ENCODE measurements around the gene TNFRSF25.

The TNFRSF25 gene

DNA sequence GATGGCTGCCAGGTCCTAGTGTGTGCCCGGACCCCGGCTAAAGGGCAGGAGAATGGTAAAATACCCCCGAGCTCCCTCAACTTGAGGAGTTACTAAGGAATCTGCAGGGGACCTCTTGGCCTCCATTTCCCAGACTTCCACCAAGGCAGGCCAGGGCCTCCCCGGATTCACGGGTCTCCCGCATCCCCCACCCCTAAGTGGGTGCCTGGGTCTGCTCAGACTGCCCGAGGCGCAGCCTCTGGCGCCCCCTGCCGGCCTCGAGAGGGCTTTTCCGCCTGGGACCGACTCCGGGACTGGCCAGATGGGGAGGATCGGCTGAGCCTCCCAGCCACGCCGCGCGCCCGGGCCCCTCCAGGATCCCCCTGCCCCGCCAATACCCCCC, 23.8 kb upstream of the TNFRSF25 start:
- in situ Hi-C loops (cut with MboI; ENCODE audit: low sequenced_read_pairs): loop anchor here (10.0 to 25.0 kb wide), 2 partner anchors 155 to 723 kb away; no protein-coding TSS in a partner anchor

DNA sequence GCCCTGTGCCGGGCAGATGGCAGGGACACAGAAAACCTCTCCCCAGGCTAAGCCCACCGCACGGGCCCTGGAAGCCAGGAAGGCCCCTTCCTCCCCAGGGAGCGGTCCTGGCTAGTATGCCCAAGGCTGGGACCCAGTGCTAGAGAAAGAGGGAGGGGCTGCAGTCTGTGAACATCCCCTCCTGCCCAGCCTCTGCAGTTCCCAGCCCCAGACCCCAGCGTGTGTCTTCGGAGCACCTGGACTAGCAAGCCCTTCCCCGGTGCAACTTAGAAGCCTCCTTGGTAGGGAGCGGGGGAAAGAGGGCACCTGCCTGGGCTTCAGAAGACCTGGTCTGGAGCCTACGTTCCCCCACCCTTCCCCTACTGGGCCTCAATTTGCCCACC, 23.4 kb upstream of the TNFRSF25 start:
- in situ Hi-C loops (cut with MboI; ENCODE audit: low sequenced_read_pairs): loop anchor here (10.0 to 25.0 kb wide), 2 partner anchors 155 to 723 kb away; no protein-coding TSS in a partner anchor

DNA sequence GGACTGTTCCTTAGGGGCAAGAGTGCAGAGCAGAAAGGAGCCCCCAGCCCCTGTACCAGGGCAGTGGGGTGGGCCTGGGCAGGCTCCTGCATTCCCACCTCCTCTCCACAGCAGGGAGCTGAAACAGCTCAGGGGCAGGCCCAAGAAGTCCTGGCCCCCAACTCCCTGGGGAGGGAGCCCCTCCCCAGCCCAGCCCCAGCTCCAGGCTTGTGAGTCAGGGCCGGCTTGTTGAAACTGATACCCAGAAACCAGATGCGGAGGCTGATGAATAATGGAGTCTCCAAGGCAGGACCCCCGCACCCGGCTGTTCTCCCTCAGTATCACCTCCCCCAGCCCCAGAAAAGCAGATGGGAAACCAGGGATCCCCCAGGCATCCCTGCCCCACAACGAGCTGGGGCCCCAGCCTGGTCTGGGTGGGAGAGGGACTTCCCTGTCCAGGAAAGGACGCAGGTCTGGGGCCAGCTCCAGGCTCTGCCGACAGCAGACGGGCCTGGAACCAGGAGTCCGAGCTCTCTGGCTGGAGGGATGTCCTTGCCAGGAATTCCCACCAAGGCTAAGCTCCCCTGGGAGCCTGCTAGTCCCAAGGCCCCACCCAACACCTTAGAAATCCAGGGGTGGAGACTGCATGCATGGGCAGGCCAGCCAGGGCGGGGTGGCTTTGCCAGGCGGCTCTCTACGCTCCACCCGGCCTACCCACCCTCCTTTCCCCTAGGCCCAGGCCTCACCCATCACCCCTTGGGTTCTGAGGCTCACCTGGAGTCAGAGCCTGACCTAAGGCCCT, 22.8 kb upstream of the TNFRSF25 start:
- in situ Hi-C loops (cut with MboI; ENCODE audit: low sequenced_read_pairs): loop anchor here (10.0 to 25.0 kb wide), 2 partner anchors 156 to 724 kb away; no protein-coding TSS in a partner anchor

- in situ Hi-C loops (cut with MboI; ENCODE audit: low sequenced_read_pairs): loop anchor here (10.0 to 25.0 kb wide), 2 partner anchors 157 to 724 kb away; no protein-coding TSS in a partner anchor
These were observed 22.0 kb upstream of the TNFRSF25 start for GRCh38 chr1:6487804-6488484.

DNA sequence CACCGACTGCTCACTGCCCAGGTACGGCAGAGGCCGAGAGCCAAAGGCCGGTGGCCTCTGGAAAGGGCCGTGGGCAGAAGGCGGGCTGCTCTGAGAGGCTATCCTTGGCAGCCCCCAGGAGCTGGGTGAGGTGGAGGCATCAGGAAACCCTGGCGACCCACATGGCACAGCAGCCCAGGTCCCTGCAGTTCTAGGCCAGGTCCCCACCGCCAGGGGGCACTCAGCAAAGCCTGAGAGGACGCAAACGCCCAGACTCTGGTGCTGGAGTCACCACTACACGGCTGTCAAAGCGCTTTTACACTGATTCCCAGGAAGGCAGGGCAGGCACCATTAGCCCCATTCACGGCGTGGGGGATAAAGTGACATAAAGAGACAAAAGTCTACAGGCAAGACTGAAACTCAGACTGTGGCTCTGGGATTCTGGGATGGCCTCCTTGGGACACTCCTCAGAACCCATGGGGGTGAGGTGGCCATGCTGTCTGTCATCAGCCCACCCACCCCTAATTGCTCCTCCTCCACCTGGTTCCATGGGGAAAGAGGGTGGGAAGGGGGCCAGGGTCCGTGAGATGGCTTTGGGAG, 20.5 kb upstream of the TNFRSF25 start:
- in situ Hi-C loops (cut with MboI; ENCODE audit: low sequenced_read_pairs): loop anchor here (10.0 to 25.0 kb wide), 2 partner anchors 158 to 726 kb away; no protein-coding TSS in a partner anchor

DNA sequence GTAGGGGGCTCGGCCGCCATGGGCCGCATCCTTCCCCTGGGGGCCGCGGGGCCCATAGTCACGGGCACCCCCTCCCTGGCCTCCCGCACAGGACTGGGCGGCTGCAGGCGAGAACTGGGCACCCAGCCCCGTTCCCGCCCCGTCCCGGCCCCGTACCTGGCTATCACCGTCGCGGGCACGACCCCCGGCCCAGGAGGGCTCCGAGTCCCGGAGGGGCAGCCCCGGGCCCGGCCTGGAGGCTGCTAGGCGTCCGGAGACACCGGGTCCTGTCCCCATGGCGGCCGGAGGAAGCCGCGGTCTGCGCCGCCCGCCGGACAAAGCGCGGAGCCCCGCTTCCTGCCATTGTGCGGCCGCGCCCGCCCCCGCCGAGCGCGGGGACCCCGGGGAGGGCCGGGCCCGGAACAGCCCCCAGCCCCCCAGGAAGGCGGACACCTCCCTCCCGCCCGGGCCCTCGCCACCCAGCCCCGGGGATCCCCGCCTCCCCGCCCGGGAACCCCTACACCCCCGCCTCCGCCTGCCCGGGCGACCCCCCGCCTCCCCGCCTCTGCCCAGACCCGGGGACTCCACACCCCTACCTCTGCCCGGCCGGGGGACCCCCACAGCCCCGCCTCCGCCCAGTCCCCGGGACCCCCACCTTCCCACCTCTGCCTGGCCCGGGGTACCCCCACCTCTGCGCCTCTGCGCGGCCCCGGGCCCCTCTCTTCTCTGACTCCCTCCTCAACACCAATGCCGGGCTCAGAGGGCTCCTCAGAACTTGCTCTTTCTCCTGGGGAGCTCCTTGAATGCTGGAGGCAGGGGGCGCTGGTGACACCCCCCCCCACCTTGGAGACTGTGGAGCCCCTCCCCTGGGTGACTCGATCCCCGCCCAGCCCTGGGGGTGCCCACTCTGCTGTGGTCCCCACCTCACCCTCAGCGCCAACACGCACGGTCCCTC, 19.5 kb upstream of the TNFRSF25 start:
- in situ Hi-C loops (cut with MboI; ENCODE audit: low sequenced_read_pairs): loop anchor here (10.0 to 25.0 kb wide), 2 partner anchors 159 to 727 kb away; no protein-coding TSS in a partner anchor

GRCh38 chr1:6484826-6485167, 18.8 kb upstream of the TNFRSF25 start:
- in situ Hi-C loops (cut with MboI; ENCODE audit: low sequenced_read_pairs): loop anchor here (10.0 to 25.0 kb wide), 2 partner anchors 160 to 728 kb away; no protein-coding TSS in a partner anchor

GRCh38 chr1:6483761-6484117, 17.8 kb upstream of the TNFRSF25 start:
- in situ Hi-C loops (cut with MboI; ENCODE audit: low sequenced_read_pairs): loop anchor here (10.0 to 25.0 kb wide), 2 partner anchors 161 to 729 kb away; no protein-coding TSS in a partner anchor

DNA sequence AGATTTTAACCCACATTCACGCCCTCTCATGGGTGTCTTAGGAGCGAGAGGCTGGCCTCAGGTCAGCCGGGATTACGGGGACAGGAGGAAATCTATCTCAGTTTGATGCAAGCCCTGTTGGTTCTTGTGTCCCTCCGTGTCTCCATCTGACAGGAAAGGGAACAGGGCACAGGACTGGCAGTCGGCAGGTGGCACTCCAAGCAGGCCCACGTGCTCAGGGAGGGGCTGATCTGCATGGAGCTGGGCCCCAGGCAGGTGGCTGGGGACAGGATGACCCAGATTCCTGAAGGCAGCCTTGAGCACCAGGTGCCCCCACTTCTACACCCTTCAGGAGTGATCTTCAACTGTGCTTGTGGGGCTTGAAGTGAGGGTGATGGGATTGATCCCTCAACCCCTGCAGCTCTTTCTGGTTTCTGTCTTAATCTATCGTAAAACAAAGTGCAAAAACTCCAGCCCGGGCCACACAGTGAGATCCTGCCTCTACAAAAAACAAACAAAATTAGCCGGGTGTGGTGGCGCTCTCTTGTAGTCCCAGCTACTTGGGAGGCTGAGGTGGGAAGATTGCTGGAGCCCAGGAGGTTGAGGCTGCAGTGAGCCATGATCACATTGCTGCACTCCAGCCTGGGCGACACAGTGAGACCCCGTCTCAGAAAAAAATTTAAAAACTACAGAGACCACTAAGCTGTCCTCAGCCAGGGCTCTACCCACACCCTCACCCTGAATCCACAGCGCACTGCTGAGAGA, 17.2 kb upstream of the TNFRSF25 start:
- in situ Hi-C loops (cut with MboI; ENCODE audit: low sequenced_read_pairs): loop anchor here (10.0 to 25.0 kb wide), 2 partner anchors 162 to 729 kb away; no protein-coding TSS in a partner anchor

DNA sequence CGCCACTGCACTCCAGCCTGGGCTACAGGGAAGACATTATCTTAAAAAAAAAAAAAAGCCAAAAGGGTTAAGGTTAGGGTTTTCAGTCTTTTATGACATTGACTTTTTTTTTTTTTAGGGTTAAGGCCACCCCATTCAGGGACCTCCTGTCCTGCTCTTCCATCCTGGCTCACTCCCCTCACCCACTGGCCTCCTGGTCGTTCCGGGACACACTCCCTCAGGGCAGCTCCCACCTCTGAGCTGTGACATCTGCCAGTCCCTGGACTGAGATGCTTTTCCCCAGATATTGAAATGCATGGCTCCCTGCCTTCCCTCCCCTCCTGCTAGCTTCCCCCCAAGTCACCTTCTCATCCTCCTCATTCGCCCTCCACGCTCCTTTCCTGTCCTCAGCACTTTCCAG, 15.8 kb upstream of the TNFRSF25 start:
- in situ Hi-C loops (cut with MboI; ENCODE audit: low sequenced_read_pairs): loop anchor here (10.0 to 25.0 kb wide), 2 partner anchors 163 to 730 kb away; no protein-coding TSS in a partner anchor

GRCh38 chr1:6477039-6477820, 11.3 kb upstream of the TNFRSF25 start:
- in situ Hi-C loops (cut with MboI; ENCODE audit: low sequenced_read_pairs): loop anchor here (25.0 kb wide), 1 partner anchor 735 kb away; no protein-coding TSS in a partner anchor

- in situ Hi-C loops (cut with MboI; ENCODE audit: low sequenced_read_pairs): loop anchor here (25.0 kb wide), 1 partner anchor 736 kb away; no protein-coding TSS in a partner anchor
These were observed 10.5 kb upstream of the TNFRSF25 start for GRCh38 chr1:6476483-6476882.

DNA sequence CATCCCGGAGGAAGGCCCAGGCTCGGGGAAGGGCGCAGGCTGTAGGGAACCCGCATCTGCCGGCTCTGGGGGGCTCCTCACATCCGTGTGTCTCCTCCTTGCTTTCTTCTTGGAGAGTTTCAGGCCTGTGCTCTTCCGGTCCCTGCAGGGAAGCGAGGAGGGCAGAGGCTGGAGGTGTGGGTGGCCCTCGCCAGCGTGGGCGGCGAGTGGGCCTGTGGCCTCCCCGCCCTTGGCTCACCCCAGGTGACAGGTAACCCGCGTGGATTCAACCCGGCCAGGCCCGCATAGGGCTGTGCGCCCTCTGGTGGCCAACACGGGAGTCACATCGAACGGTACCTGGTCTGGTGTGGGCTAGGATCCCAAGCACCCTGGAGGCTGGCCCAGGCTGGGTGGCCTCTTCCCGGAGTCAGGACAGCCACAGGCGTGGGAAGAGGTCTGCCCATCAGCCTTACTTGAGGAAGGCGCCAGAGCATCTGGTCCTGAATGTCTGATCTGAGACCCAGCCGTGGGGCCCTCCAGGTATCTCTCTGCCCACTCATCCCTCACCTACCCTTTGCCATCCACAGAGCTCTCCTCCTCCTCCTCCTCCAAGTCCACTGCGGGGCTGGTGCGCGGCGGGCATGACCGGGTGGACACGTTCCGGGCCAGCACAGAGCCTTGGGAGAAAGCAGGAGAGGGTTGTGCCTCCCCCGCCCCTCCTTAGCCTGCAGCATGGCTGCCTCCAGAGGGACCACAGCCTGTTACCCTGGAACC, 9.6 kb upstream of the TNFRSF25 start:
- in situ Hi-C loops (cut with MboI; ENCODE audit: low sequenced_read_pairs): loop anchor here (25.0 kb wide), 1 partner anchor 737 kb away; no protein-coding TSS in a partner anchor

DNA sequence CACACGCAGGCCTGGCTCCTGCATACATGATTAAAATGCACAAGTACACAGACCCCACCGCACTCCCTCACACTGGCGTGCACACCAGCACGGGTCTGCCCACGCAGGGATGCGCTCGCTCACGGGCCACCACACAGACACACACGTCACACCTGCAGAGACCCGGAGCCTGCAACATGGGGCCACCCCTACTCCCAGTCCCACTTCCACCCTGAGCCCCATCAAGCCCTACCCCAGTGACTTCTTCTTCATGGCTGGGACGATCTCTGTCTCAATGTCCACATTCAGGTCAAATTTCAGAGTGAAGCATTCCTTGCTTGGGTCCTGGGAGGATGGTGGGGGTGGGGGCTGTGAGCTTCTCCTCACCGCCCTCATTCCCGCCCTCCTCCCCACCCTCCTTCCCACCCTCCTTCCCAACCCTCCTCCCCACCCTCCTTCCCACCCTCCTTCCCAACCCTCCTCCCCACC, 8.9 kb upstream of the TNFRSF25 start:
- in situ Hi-C loops (cut with MboI; ENCODE audit: low sequenced_read_pairs): loop anchor here (25.0 kb wide), 1 partner anchor 737 kb away; no protein-coding TSS in a partner anchor

DNA sequence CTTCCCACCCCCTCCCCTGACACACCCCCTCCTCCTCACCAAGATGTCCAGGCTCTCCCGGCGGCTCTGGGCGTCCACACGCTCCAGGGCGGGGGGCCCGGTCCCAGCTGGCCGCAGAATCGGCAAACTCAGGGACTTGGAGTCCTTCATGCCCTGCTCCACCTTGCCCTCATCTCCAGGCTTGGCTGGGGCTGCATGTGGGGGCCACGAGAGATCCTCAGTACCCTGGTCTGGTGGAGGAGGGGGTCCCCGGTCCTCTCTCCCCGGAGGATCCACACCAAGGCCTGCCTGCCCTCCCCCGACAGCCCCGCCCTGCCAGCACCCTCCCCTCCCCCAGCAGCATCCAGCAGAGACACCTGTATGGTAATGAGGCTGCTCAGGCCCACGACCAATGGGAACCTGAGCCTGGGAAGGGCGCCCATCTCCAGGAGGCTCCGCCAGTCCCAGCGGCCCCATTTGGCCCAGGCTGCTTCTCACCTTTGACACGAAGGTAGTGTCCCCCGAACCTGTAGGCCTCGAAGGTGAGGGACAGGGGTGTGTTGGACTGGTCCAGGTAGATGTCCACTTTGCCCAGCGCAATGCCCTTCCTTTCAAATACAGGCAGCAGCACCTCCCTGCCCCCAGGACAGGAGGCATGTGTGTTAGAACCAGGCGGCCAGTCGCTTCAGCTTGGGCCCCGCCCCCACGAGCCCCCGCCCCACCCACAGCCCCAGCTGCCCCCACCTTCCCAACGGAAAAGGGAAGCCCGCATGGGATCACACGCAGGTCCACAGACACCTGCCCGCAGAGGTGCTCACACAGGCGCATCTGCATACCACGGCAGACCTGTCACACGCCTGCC, 8.2 kb upstream of the TNFRSF25 start:
- in situ Hi-C loops (cut with MboI; ENCODE audit: low sequenced_read_pairs): no loop called here

- in situ Hi-C loops (cut with MboI; ENCODE audit: low sequenced_read_pairs): no loop called here
These were observed 7.2 kb upstream of the TNFRSF25 start for GRCh38 chr1:6473156-6473555.

- in situ Hi-C loops (cut with MboI; ENCODE audit: low sequenced_read_pairs): no loop called here
These were observed 6.4 kb upstream of the TNFRSF25 start for GRCh38 chr1:6472391-6472790.
